ENCODE data around the gene RUFY4.

Gene RUFY4

GRCh38 chr2:218063486-218063885, 5.6 kb upstream of the RUFY4 start:
- no peak for DNase-seq

DNA sequence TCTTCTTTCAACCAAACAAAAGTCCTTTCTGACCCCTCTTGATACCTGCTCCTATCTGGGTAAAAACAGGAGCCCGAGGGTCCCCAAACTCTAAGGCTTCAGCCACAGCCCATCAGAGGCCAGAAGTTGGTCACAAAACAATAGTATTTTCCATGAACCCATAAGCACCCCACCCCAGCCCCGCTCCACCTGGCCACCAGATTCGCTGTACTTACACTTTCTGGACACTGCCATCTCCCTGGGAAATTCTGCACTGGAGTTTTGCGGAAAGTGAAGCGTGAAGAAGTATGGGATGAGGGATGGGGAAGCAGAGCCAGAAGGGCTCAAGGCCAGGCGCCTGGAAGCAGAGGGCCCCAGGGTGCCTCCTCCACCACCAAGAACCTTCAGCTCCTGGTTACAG, 5.2 kb upstream of the RUFY4 start:
- no peak for DNase-seq

DNA sequence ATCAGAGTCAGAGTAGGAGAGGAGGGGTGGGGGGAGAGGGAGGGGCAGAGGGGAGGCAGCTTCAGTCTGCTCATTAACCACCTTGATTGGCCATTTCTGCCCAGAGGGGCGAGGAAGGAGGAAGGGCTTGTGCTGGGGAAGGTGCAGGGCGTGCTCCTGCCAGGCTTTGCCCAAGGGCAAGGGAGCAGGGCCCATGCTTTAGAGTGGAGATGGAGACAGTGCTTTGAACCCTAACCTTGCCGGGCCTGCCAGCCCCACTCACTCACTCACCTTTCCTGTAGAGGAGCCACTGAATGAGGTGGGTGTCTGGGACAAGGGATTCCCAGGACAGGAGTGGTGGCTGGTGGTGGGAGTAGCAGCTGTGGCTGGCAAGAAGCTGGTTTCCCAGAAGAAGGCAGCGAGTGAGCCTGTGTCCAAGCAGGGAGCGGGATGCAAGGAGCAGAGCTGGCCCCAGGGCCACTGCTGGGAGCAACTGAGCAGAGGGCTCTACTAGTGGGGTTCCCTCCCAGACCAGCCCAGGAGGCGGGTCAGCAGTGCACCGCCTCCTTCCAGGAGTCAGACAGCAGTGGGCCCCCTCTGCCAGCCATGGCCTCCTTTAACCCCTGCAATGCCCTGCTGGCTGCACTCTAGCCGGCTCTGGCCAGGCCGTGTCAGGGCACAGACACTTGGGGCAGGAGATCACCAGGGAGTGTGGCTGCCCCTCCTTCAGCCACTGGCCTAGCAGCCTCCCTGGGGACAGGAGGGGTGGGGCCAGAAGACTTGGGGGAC, 3.6 kb upstream of the RUFY4 start:
- DNase-seq: no peak

DNA sequence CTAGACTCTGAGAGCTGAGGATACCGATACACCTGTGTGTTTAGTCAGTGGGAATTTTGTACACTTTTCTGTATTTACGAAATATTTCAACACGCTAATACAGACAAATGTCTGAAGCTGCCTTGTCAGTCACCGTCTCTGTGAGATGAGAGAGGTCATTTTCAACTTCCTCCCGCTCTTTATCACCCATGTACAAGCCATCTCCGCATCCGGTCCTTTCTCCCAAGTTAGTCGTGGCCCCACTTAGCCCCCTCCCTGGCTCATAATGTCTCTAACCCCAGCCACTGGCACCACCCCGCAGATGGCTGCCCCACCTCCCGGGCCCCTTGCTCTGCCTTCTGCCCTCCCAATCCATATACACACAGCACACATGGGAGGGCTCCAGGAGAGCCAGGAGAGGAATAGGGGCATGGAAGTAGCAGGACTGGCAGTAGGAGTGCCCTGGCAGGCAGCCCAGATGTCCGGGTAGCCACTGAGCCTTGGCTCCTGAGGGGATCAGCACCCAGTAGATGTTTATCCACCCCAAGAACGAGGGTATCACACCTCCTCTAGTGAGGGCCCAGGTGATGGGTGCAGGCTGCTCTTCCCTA, 2.0 kb upstream of the RUFY4 start:
- DNase-seq: no peak

- no peak for DNase-seq
These were observed 1.5 kb upstream of the RUFY4 start for GRCh38 chr2:218067523-218067922.

DNA sequence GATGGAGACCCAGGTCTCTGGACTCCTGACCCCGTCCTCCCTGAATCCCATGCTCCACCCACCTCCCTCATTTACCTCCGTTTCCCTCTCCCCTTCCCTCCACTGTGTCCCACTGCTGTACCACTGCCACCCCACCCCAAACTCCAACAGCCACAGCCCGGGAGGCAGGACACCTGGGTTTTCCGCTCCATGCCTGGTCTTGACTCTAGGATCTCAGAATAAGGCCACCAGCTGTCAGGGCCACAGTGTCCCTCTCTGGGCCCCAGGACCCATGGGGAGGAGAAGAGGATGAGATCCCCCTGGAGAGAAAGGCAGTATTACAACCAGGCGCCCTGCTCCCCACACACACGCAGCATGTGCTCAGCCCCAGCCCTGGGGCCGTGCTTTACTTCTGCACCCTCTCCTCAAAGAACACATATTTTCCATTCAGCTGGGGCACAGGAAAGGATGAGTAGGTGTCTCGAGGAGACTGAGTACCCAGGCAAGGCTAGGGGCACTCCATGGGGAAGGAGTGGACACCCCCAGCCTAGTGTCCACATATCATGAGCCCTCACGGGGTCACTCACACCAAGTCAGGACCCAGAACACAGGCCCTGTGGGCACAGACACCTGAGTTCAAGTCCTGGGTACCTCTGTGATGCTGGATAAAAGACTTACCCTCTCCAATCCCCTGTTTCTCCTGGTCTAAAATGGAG, 700 bp downstream of the RUFY4 start:
- no peak for DNase-seq

DNA sequence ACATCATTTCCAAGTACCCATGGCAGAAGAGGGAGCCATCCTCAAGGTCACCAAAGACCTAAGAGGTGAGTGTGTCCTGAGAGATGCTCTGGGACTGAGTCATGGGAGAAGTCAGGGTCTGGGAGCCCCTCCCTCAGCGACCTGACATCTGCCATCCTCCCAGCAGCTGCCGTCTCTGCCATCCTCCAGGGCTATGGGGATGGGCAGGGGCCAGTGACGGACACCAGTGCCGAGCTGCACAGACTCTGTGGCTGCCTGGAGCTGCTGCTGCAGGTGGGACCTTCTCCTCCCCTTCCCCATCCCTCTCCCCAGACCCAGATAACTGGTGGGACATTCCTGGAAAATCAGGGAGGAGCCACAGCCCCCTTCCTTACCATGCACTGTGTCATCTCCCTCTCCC, 1.5 kb downstream of the RUFY4 start:
- DNase-seq: no peak

DNA sequence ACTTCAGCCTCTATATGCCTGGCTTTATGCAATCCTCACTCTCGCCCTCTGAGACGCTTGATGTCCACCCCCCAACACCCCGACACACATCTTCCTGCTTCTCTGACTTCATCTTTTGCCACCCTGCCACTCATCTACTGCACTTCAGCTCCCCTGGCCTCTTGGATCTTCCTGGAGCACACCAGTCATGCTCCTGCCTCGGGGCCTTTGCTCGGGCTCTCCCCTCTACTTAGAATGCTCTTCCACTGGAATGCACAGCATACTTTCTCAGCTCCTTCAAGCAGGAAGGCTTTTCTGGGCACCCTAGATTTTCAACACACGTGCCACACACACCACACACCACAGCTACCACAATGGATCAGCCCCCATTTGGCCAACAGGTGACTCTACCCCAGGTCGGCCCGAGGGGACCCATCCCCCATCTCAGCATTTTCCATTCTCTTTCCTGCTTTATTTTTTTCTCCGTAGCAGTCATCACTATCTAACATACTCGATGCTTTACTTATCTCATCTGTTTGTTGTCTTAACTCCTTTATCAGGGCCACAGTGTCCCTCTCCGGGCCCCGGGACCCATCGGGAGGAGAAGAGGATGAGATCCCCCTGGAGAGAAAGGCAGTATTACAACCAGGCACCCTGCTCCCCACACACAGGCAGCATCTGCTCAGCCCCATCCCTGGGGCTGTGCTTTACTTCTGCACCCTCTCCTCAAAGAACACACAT, 2.3 kb downstream of the RUFY4 start:
- DNase-seq: no peak

- no peak for DNase-seq
These were observed 2.9 kb downstream of the RUFY4 start for GRCh38 chr2:218072002-218072401.

- DNase-seq: no peak
These were observed 3.5 kb downstream of the RUFY4 start for GRCh38 chr2:218072478-218073024.

DNA sequence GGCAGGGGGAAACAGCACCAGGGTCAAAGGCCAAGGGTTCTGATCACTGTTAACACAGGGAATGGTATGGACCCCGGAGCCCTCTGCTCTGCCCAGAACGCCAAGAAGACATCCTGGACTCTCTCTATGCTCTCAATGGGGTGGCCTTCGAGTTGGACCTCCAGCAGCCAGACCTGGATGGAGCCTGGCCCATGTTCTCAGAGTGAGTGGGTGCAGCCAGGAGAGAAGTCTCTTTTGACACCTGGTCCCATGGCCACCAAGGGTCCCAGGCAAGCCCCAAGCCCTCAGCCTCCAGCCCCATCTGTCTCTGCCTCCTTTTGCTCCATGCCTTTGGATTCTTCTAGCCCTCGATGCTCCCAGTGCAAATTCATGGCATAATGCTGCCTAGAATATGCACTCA, 4.1 kb downstream of the RUFY4 start:
- DNase-seq: no peak

- DNase-seq: no peak
These were observed 5.0 kb downstream of the RUFY4 start for GRCh38 chr2:218074031-218074430.

- no peak for DNase-seq
These were observed 7.1 kb downstream of the RUFY4 start for GRCh38 chr2:218075975-218076811.

DNA sequence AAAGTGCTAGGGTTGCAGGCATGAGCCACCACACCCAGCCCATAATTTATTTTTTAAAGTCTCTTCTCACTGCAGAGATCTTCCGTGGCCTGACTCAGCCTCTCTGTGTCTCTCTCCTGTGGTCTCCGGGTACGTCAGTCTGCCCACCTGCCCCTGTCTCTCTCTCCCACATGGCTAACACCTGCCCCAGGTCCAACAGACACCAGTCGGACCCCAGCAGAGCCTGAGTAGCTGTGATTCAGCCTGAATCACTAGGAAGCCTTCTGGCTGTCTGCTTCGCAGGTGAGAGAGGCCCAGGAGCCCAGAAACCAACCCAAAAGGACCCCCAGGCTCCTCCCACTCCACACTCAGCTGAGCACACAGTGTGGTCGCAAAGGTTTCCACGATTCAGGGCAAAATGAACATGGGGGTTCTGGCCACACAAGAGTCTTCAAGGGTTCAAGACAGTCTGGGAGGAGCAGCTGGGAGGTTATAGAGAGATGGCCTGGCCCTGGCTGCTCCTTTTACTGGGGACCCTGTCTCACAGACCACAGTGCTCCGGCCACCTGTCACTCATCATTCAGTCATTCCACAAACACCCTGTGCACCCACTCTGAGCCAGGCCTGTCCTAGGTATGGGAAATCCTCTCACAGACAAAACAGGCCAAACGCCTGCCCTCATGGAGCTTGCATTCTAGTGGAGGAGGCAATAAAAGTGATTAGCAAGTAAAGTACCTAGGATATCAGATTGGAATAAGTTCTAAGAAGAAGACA, 8.6 kb downstream of the RUFY4 start:
- no peak for DNase-seq

DNA sequence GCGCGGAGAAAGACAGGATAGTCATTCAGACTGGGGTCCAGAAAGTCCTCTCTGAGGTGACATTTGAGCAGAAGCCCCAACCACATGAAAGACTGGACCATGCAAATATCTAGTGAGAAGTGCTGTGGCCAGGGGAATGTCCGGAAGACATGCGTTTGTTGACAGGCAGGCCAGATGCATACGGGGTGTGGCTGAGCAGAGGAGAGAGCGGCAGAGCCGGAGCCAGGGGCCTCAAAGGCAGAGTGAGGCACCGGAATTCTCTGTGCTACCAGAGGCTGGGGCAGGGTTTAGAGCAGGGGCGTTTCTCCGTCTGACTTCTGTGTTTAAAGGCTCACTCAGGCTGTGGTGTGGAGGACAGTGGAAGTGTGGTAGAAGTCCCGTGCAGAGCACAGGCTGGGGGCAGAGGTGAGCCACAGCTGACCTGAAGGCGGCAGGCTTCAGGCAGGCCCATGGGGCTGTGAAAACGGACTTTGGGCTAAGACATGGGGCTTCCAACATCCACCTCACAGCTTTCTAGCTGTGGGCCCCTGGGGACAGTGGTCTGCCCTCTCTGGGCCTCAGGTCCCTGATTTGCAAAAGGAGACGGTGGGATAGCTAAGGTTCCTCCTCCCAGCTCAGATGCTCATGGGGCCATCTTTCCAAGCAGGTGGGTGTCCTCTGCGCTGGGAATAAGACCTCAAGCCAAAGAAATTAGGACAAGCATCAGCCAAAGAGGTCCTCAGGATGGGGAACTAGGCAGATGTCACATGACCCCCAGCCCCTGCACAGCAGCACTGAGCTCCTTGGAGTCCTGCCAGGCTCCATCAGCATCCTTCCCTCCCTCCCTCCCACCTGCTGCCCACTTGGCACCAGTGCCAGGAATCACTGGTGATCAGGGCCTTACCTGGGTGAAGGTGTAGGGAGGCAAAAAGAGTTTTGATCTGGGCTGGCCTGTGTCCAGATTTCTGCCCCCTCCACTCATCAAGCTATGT, 11.2 kb downstream of the RUFY4 start:
- no peak for DNase-seq

DNA sequence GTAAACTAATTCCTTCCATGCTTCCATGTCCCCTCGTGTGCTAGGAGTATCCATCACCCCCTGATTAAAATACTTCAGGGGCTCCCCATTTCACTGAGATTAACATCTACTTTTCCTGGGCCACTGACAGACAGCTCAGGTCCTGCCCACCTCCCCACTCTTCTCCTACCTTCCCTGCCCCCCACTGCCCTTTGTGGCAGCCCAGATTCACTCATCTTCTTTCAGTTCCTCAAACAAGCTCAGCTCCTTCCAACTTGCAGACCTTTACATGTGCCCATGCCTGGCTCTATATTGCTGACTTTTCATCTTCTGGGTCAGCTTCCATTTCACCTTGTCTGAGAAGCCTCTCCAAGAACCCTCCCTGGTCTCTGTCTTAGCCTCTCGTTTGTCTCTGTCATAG, 12.0 kb downstream of the RUFY4 start:
- DNase-seq: no peak

DNA sequence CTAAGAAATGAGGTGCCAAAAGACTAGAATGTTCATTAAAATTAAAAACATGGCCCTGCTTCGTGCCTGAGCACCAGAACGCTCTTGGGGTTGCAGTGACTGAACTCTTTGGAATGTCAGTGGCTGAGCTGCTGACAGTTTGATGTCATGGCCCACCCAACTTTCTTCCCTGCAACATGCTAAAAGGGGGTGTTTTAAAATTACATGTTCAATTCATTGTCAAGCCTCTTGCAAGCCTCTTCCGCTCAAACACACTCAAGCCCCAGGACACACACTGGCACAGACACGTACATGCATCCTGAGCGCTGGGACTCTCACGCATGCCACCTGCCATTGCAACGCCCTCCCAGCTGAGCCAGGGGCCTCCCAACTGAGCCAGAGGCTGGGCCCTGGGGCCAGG, 12.6 kb downstream of the RUFY4 start:
- DNase-seq: no peak

DNA sequence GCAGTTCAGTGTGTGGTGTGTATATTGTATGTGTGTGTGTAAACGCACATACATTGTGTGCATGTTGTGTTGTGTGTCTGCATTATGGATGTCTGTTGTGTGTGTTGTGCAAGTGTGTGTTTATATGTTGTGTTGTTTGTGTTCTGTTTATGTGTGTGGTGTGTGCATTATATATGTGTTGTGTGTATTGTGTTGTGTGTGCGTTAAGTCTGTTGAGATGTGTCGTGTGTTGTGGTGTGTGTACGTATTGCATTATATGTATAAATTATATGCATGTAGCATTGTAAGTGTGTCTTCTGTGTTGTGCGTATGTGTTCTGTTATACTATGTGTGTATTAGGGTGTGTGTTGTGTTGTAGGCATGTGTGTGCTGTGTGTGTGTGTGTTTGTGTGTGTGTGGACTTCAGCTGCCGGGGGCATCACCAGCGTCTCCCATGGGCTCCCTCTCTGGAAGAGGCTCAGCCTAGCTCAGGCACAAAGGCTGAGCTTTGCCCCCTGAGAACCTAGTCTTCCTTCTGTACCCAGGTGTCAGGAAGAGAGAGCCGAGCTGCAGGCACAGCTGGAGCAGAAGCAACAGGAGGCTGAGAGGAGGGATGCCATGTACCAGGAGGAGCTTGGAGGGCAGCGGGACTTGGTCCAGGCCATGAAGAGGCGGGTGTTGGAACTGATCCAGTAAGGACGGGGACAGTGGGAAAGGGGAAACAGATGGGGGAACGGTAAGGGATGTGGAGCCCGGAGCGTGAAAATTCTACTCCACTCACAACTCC, 13.7 kb downstream of the RUFY4 start:
- no peak for DNase-seq

GRCh38 chr2:218083352-218083676, 14.3 kb downstream of the RUFY4 start:
- DNase-seq: no peak

DNA sequence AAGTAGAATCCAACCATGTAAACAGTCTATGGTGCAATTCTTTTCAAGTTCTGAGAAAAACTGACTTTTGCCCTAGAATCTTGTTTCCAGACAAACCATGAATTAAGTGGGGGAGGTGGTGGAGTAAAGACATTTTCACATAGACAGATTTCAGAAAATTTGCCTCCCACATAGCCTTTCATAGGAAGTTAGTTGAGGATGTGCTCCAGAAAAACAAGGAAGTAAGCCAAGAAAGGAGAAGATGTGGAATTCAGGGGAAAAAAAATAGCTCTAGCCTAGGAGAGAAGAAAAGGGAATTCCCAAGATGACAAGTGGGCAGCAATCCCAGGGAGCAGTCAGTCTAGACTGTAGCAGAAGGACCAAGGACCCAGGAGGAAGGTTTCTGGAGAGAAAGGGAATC, 17.4 kb downstream of the RUFY4 start:
- no peak for DNase-seq
